RWPE1 (cell line): Measurements from ENCODE around the gene GFRA3.

ENCODE experiments used
- CTCF ChIA-PET: fragments of 350-600 bp; sonication (Branson Sonifier 250); formaldehyde crosslinking; extraction: SDS; loops from one replicate; lab custom pipeline; 2021; lab: Yijun Ruan, JAX
- POLR2A ChIA-PET: fragments of 400-600 bp; formaldehyde crosslinking; extraction: SDS; loops from one replicate; lab custom pipeline; 2020; ENCODE audit warnings: antibody characterized with exemption; ENCODE audit not compliant: low non-redundant PET; lab: Yijun Ruan, JAX
- DNase-seq: peaks from one replicate; pipeline ENCODE4 v3.0.0; 2012; ENCODE audit warnings: low spot score
- H3K27ac ChIP-seq: fragments of 450-650 bp; 2 replicates; pipeline ENCODE4 v1.5.1; 2017
- CTCF ChIP-seq: fragments of 450-650 bp; conservative IDR thresholded peaks from 2 replicates; pipeline ENCODE4 v1.5.1; 2017; ENCODE audit warnings: low read depth, mild to moderate bottlenecking

The GFRA3 gene

GRCh38 chr5:138287246-138287645 lies 12.8 kb upstream of the GFRA3 start:
- no peak for TF ChIP-seq CTCF
- ChIA-PET CTCF (no interaction called here), POLR2A (no interaction called here)
- no peak overlapping the region for H3K27ac ChIP-seq
- no peak for DNase-seq

- no peak; the same call in 1 of the 2 replicates for TF ChIP-seq CTCF
- no peak overlapping the region for H3K27ac ChIP-seq
- CTCF ChIA-PET, result interaction anchor here (0.6 to 1.4 kb wide), 8 partner anchors 8 to 104 kb away, joined by 3 to 11 read pairs (median 3); partner anchors contain the start of gene GFRA3
- peak; percentile 67 for DNase-seq
- POLR2A ChIA-PET, result no interaction called here
These were observed 8.7 kb upstream of the GFRA3 start for GRCh38 chr5:138282920-138283742.

GRCh38 chr5:138280915-138281314 lies 6.5 kb upstream of the GFRA3 start:
- ChIA-PET POLR2A (no interaction called here), CTCF (interaction anchor here (0.6 kb wide), 1 partner anchor 56 kb away, joined by 3 read pairs; no protein-coding TSS in a partner anchor)
- DNase-seq, result no peak
- no peak overlapping the region for H3K27ac ChIP-seq
- TF ChIP-seq CTCF, result no peak

GRCh38 chr5:138276402-138277054 lies 2.1 kb upstream of the GFRA3 start:
- no peak for DNase-seq
- CTCF ChIA-PET, result interaction anchor here (2.1 kb wide), 1 partner anchor 53 kb away, joined by 6 read pairs; no protein-coding TSS in a partner anchor
- POLR2A ChIA-PET, result no interaction called here
- no peak overlapping the region for H3K27ac ChIP-seq
- no peak for TF ChIP-seq CTCF

GRCh38 chr5:138275895-138276294 lies 1.5 kb upstream of the GFRA3 start:
- H3K27ac ChIP-seq, result no peak overlapping the region
- ChIA-PET POLR2A (no interaction called here), CTCF (interaction anchor here (0.8 to 2.1 kb wide), 2 partner anchors 51 to 53 kb away, joined by 6 to 12 read pairs; no protein-coding TSS in a partner anchor)
- DNase-seq, result no peak
- no peak for TF ChIP-seq CTCF

GRCh38 chr5:138275379-138275782 lies 960 bp upstream of the GFRA3 start:
- H3K27ac ChIP-seq, result no peak overlapping the region
- CTCF ChIA-PET, result interaction anchor here (0.8 to 0.9 kb wide), 2 partner anchors 8 to 51 kb away, joined by 3 to 12 read pairs; no protein-coding TSS in a partner anchor
- TF ChIP-seq CTCF, result no peak
- POLR2A ChIA-PET, result no interaction called here
- no peak for DNase-seq
